GM12878 (cell line): ENCODE results near the gene BIVM. TPM values are rescaled to one million over a fixed set of nuclear protein-coding genes. Genes with fewer than 3 reads are reported as not detected.

Experiments used
- KAT2A ChIP-seq: conservative IDR thresholded peaks from 2 replicates; pipeline ENCODE4 v1.6.1; 2011; ENCODE audit warnings: low read depth, low read length; ENCODE audit not compliant: control insufficient read depth
- NBN ChIP-seq: fragments of 450-650 bp; IDR thresholded peaks from 2 replicates; pipeline ENCODE4 v1.6.1; 2016
- RFX5 ChIP-seq: IDR thresholded peaks from 2 replicates; pipeline ENCODE4 v1.6.1; 2011; ENCODE audit warnings: low read depth, low read length, improper control_type of control experiment
- ZNF207 ChIP-seq: fragments of 450-650 bp; IDR thresholded peaks from 2 replicates; pipeline ENCODE4 v1.6.1; 2014; ENCODE audit warnings: antibody characterized with exemption, mild to moderate bottlenecking, borderline replicate concordance
- polyA plus RNA-seq, 11 experiments: library from polyadenylated mRNA; depleted of rRNA in 4 of 11; unstranded in 6 of 11; stranded (reverse) in 5 of 11; fragments of >200 nt; fragmentation: Nextera tagmentation in 4 of 11; fragmentation: Illumina TruSeq in 1 of 11; extraction: Ambion mirVana in 4 of 11; extraction: Trizol in 1 of 11; gene quantifications; 1 replicate in 1 of 11; 2 replicates in 10 of 11; pipeline versions ENCODE4 v1.2.1 to v1.2.3, GENCODE V29; 2011 to 2016; ENCODE audit warnings: inconsistent platforms in 2 of 11, missing spikeins in 2 of 11, low read depth in 1 of 11
- total RNA-seq, 4 experiments: library from RNA; depleted of rRNA in 3 of 4; stranded (reverse); fragments of >200 nt in 3 of 4; fragmentation: Illumina TruSeq in 1 of 4; extraction: Trizol in 1 of 4; gene quantifications; 2 replicates each; pipeline versions ENCODE4 v1.2.1 to v1.2.3, GENCODE V29; 2013 to 2021
- TF ChIP-seq, protein P1 (sequence below): fragments of 450-650 bp; IDR thresholded peaks from 2 replicates; pipeline ENCODE4 v1.6.1; 2017; ENCODE audit warnings: mild to moderate bottlenecking, moderate library complexity
- TF ChIP-seq, protein P2 (sequence below): IDR thresholded peaks from 2 replicates; pipeline ENCODE4 v1.6.1; 2012; ENCODE audit warnings: mild to moderate bottlenecking, low read depth, low read length

Gene BIVM
- total and polyA plus RNA-seq, 10 of the 15 experiments (the other 5 are each of a cell fraction or from before 2014, with no cell fraction given): 3.4 to 20.1 (median 14.1) TPM

DNA sequence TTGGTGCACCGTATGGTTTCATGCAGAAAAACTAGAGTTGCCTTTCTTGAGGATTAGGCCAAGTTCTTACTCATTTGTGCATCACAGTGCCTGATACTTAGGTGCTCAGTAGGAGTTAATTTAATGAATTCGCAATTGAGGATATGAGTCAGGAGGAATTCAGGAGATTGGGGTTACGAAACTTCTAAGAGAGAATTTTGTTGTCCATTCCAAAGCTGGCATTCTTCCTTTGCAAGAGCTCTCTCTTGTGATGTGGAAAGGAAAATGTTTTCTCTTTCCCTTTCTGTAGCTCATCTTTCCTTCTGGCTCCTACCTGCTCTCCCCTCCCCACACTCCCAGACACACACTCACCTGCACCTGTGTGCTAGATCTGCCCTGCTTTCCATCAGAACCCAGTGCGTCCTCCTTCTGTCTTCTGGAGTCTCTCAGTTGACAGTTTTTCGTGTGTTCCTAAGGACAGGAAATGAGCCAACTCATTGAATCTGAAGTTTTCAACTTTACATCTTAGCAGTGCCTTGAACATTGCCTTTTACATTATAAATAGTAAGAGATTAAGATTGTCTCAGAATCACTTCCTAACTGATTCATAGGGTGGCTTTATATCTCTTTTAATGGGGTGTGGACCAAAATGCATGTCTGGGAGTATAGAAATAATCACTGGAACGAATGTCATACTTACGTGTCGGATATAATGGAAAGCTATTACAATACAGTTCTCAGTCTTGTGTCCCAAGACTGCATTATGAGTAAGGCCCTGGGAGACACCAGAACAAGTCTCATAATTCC is 27.2 kb downstream of the BIVM start (continued):
- TF ChIP-seq, protein P1, sequence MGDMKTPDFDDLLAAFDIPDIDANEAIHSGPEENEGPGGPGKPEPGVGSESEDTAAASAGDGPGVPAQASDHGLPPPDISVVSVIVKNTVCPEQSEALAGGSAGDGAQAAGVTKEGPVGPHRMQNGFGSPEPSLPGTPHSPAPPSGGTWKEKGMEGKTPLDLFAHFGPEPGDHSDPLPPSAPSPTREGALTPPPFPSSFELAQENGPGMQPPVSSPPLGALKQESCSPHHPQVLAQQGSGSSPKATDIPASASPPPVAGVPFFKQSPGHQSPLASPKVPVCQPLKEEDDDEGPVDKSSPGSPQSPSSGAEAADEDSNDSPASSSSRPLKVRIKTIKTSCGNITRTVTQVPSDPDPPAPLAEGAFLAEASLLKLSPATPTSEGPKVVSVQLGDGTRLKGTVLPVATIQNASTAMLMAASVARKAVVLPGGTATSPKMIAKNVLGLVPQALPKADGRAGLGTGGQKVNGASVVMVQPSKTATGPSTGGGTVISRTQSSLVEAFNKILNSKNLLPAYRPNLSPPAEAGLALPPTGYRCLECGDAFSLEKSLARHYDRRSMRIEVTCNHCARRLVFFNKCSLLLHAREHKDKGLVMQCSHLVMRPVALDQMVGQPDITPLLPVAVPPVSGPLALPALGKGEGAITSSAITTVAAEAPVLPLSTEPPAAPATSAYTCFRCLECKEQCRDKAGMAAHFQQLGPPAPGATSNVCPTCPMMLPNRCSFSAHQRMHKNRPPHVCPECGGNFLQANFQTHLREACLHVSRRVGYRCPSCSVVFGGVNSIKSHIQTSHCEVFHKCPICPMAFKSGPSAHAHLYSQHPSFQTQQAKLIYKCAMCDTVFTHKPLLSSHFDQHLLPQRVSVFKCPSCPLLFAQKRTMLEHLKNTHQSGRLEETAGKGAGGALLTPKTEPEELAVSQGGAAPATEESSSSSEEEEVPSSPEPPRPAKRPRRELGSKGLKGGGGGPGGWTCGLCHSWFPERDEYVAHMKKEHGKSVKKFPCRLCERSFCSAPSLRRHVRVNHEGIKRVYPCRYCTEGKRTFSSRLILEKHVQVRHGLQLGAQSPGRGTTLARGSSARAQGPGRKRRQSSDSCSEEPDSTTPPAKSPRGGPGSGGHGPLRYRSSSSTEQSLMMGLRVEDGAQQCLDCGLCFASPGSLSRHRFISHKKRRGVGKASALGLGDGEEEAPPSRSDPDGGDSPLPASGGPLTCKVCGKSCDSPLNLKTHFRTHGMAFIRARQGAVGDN: no peak
- TF ChIP-seq, protein P2, sequence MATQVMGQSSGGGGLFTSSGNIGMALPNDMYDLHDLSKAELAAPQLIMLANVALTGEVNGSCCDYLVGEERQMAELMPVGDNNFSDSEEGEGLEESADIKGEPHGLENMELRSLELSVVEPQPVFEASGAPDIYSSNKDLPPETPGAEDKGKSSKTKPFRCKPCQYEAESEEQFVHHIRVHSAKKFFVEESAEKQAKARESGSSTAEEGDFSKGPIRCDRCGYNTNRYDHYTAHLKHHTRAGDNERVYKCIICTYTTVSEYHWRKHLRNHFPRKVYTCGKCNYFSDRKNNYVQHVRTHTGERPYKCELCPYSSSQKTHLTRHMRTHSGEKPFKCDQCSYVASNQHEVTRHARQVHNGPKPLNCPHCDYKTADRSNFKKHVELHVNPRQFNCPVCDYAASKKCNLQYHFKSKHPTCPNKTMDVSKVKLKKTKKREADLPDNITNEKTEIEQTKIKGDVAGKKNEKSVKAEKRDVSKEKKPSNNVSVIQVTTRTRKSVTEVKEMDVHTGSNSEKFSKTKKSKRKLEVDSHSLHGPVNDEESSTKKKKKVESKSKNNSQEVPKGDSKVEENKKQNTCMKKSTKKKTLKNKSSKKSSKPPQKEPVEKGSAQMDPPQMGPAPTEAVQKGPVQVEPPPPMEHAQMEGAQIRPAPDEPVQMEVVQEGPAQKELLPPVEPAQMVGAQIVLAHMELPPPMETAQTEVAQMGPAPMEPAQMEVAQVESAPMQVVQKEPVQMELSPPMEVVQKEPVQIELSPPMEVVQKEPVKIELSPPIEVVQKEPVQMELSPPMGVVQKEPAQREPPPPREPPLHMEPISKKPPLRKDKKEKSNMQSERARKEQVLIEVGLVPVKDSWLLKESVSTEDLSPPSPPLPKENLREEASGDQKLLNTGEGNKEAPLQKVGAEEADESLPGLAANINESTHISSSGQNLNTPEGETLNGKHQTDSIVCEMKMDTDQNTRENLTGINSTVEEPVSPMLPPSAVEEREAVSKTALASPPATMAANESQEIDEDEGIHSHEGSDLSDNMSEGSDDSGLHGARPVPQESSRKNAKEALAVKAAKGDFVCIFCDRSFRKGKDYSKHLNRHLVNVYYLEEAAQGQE: no peak
- TF ChIP-seq KAT2A (no peak), NBN (no peak), RFX5 (no peak), ZNF207 (no peak)
